Large intestine (tissue), 3 donors: Measurements from ENCODE around the gene RUVBL1. TPM values are rescaled to one million over a fixed set of nuclear protein-coding genes. Genes with fewer than 3 reads are reported as not detected.

Source experiments
- DNase-seq, 2 donors: peaks; one replicate each; pipeline versions ENCODE4 v3.0.0 to v3.0.0-alpha.2; 2013
- H3K27ac ChIP-seq: one replicate; pipeline ENCODE4 v1.5.1; 2013; ENCODE audit warnings: low read length
- H3K27me3 ChIP-seq: 2 replicates; pipeline ENCODE4 v1.6.1; 2013; ENCODE audit warnings: low read length; ENCODE audit not compliant: control insufficient read depth, insufficient read depth
- H3K36me3 ChIP-seq: 2 replicates; pipeline ENCODE4 v1.6.1; 2013; ENCODE audit warnings: low read length; ENCODE audit not compliant: control insufficient read depth, insufficient read depth
- H3K4me1 ChIP-seq: one replicate; pipeline ENCODE4 v1.6.1; 2013; ENCODE audit warnings: low read length; ENCODE audit not compliant: control insufficient read depth, insufficient read depth
- H3K4me3 ChIP-seq: one replicate; pipeline ENCODE4 v1.5.1; 2013; ENCODE audit warnings: low read length
- H3K9me3 ChIP-seq: one replicate; pipeline ENCODE4 v1.6.1; 2013; ENCODE audit warnings: mild to moderate bottlenecking, low read depth, low read length, moderate library complexity; ENCODE audit not compliant: control insufficient read depth
- WGBS: methylation state at CpG from one replicate; pipeline ENCODE4 v1.1.5; 2013; ENCODE audit warnings: low lambda C conversion rate; ENCODE audit not compliant: insufficient coverage; 5-methylcytosine and 5-hydroxymethylcytosine counted together
- polyA plus RNA-seq: library from polyadenylated mRNA; unstranded; fragments of 120-200 nt; gene quantifications from one replicate; pipeline ENCODE4 v1.2.1, GENCODE V29; 2013

RUVBL1 gene
- polyA plus RNA-seq, 1 donor = 35.2 TPM

DNA sequence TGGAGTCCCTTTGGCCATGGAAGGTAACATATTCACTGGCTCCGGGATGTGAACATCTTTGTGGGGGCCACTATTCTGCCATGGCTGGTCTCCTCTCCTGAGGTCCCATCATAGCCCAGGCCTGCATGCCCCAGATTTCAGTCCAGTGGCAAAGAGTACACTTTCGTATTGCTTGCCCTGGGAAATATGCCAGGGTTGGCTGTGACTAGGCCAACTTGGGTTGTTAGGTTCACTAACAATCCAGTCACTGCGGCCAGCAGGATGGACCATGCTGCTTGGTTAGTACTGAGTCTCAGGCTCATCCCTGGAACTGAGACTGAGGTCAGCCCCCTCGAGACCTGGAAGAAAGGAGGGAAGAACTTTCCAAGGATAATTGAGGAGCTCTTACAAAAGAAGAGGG, 19.9 kb upstream of the RUVBL1 start:
- Histone ChIP-seq H3K4me3 (no peak overlapping the region), H3K27ac (no peak overlapping the region), H3K4me1 (no peaks in the 10 kb centered on the region), H3K9me3 (no peaks in the 10 kb centered on the region), H3K36me3 (peaks cover 3% of the 10 kb centered on the region), H3K27me3 (peaks cover 3% of the 10 kb centered on the region)
- no peak for DNase-seq
- WGBS = no CpG with 5 or more reads among the region's 4 CpGs

DNA sequence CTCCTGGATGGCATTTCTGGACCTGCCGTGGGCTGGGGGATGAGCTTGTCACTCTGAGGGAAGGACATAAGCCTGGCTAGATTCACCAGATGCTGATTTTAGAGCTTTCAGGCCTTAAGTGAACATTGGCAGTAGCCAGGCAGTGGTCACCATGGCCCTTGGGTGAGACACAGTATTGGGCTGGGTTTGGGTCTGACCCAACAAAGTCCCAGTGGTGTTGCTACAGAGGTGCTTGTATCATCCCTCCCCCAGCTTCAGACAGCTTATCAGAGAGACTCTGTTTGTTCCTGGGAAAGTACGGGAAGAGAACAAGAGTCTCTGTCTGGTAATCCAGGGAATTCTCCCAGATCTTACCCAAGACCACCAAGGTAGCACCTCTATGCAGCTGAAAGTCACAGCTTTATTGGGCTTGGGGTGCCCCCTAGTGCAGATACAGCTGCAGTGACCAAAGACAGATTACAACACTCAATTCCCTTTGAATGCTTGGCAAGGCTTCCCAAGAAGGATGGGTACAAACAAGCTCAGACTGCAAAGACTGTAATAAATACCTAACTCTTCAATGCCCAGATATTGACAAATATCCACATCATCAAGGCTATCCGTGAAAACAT, 9.8 kb upstream of the RUVBL1 start:
- no peak overlapping the region for H3K27ac ChIP-seq
- no peaks in the 10 kb centered on the region for H3K9me3 ChIP-seq
- no peaks in the 10 kb centered on the region for H3K36me3 ChIP-seq
- no peaks in the 10 kb centered on the region for H3K4me1 ChIP-seq
- no CpG with 5 or more reads among the region's 3 CpGs for WGBS
- no peak overlapping the region for H3K4me3 ChIP-seq
- DNase-seq = peak in 1 of 2 donors; percentile 7
- no peaks in the 10 kb centered on the region for H3K27me3 ChIP-seq

DNA sequence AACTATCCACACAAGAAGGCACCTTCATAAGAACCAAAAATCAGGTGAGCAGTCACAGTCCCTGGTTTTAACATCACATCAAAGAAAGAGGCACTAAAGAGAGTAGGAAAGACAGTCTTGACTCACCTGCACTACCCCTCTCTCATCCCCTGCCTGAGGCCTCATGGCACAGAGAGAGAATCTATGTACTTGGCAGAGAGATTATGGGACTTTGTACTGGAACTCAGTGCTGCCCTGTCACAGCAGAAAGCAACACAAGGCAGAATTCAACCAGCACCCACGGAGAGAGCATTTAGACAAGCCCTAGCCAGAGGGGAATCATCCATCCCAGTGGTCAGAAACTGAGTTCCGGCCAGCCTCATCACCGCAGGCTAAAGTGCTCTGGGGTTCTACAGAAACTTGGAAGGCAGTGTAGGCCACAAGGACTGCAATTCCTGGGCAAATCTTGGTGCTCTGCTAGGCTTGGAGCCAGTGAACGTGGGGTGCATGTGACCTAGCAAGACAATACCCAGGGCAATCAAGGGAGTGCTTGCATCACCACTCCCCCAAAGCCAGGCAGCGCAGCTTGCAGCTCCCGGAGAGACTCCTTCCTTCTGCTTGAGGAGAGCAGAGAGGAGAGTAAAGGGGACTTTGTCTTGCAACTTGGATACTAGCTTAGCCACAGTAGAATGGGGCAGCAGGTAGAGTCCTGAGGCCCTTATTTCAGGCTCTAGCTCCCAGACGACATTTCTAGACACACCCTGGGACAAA, 8.5 kb upstream of the RUVBL1 start:
- no peaks in the 10 kb centered on the region for H3K4me1 ChIP-seq
- no peak overlapping the region for H3K4me3 ChIP-seq
- no CpG with 5 or more reads among the region's 7 CpGs for WGBS
- no peak overlapping the region for H3K27ac ChIP-seq
- H3K9me3 ChIP-seq = no peaks in the 10 kb centered on the region
- peak in 1 of 2 donors; percentile 31 for DNase-seq
- H3K36me3 ChIP-seq = no peaks in the 10 kb centered on the region
- H3K27me3 ChIP-seq = no peaks in the 10 kb centered on the region

DNA sequence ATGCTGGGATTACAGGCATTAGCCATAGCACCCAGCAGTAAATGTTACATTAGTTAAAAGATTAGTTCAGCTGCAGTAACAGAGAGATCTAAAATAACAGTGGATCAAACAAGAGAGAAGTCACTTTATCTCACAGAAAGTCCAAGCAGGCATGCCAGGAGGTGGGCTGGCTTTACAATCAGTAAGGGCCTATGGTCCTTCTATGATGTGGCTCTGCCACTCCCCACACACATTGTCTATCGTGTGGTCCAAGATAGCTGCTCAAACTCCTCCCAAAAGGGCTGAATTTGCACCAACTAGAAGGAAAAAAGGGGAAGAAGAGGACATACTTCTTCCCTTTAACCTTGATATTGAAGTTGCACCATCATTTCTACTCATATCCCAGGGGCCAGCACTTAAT, 4.6 kb upstream of the RUVBL1 start:
- WGBS = no CpG with 5 or more reads among the region's 1 CpG
- H3K27ac ChIP-seq = no peak overlapping the region

DNA sequence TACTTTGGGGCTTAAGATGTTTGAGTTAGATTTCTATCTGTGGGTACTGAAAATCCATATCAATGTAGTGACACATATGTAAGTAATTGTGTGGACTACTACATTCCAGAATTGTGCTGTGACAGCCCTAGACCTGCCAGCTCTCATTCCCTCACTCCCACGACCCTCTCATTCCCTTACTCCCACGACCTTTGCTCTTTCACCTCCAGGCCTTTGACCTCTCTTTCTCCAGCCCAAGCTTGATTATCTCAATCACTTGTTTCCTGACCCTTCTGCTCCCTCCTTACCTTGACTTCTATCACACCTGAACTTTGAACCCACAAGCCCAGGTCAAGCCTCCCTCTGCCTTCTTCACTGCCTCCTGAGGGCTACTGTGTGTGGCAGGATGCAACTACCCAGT, 3.6 kb upstream of the RUVBL1 start:
- 20% methylated on average over 2 of the region's 2 CpGs for WGBS
- no peaks in the 10 kb centered on the region for H3K9me3 ChIP-seq
- H3K4me1 ChIP-seq = peaks cover 3% of the 10 kb centered on the region
- no peaks in the 10 kb centered on the region for H3K27me3 ChIP-seq
- H3K36me3 ChIP-seq = no peaks in the 10 kb centered on the region
- H3K27ac ChIP-seq = no peak overlapping the region
- H3K4me3 ChIP-seq = no peak overlapping the region
- DNase-seq = no peak

More for the DNA sequence above, 4.6 kb upstream of the RUVBL1 start:
- DNase-seq = no peak
- Histone ChIP-seq H3K4me1 (no peaks in the 10 kb centered on the region), H3K27me3 (no peaks in the 10 kb centered on the region), H3K36me3 (no peaks in the 10 kb centered on the region), H3K9me3 (no peaks in the 10 kb centered on the region), H3K4me3 (no peak overlapping the region)

DNA sequence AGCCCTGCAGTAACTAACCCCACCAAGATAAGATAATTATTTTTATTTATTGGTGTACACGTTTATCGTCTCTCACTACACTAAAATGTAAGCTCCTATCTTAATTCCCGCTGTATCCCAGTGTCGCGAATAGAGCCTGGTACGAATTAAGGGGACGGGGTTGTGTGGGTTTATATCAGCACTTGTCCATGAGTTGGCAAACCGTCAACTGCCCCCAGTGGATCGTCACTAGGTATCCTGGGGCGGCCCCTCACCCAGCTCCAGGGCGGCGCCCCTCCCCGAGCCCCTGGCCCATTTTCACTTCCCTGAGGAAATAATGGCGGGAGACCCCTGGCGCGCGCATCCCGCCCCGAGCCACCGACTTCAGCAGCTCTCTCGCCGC, 465 bp downstream of the RUVBL1 start:
- no peaks in the 10 kb centered on the region for H3K27me3 ChIP-seq
- DNase-seq = peak in 1 of 2 donors; percentile 11
- H3K9me3 ChIP-seq = no peaks in the 10 kb centered on the region
- peak overlapping the region; percentile 24 for H3K27ac ChIP-seq
- H3K4me1 ChIP-seq = peaks cover 3% of the 10 kb centered on the region
- peaks cover 4% of the 10 kb centered on the region for H3K36me3 ChIP-seq
- WGBS = no CpG with 5 or more reads among the region's 22 CpGs
- peak overlapping the region; percentile 73 for H3K4me3 ChIP-seq

DNA sequence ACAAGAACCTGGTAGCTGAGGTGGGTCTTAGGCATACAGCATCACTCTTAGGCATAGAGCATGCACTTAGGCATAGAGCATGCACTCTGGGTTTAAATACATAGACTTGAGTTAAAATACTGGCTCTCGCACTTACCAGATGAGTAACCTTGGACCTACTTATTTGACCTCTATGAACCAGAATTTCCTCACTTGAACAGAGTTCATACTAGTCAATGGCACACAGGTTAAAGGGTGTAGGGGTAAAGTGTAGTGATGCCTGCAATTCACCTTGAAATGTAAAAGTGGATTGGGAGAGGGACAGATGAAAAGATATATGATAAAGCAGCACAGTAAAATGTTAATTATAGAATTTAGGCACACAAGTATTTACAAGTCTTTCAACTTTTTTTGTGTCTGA, 1.6 kb downstream of the RUVBL1 start:
- WGBS = no CpG with 5 or more reads among the region's 1 CpG
- H3K4me1 ChIP-seq = peaks cover 3% of the 10 kb centered on the region

DNA sequence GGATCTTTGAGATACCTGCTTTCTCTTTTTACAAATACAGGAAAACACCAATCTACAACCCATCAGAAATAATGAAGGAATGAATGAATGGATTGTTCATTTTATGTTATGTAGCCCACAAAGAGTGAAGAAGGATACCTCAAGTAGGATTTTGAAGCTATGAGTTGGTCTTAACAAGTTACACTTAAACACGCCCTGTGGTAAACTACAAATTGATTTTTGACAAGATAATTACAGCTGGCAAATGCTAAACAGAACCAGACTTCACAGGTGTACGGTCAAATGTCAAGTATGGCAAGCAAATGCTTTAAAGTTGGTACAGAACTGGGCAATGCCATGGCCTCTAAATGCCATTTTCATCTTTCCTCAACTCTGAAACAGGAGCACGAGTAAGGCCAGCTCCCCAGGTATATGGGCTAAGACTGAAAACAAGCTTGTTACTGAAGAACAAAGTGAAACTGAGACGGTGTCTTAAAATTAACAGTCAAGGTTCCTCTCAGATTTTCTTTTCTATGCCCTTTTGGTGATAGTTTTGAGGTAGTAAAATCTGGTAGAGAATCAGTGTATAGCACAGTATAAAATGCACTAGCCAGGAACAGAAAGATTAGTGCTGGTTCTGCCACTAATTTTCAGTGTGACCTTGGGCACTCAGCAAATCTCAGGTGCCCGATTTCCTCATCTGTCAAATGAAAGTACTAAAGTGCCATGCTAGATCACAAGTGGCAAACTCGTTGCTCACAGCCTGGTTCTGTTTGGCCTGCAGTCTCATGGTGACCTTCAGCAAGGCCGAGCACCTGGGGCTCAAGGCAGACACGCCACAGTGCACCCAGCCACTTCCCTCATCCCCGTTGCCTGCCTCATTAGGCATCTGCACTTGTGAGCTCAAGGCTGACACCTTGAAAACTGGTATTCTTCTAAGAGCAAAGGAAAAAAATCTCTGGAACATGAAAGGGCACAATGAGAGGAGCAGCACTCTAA, 9.5 kb downstream of the RUVBL1 start:
- Histone ChIP-seq H3K9me3 (no peaks in the 10 kb centered on the region), H3K27ac (no peak overlapping the region), H3K36me3 (peaks cover 37% of the 10 kb centered on the region), H3K27me3 (no peaks in the 10 kb centered on the region), H3K4me3 (no peak overlapping the region), H3K4me1 (no peaks in the 10 kb centered on the region)
- no CpG with 5 or more reads among the region's 9 CpGs for WGBS
- DNase-seq = no peak

More for the DNA sequence above, 1.6 kb downstream of the RUVBL1 start:
- Histone ChIP-seq H3K4me3 (no peak overlapping the region), H3K27me3 (no peaks in the 10 kb centered on the region), H3K36me3 (peaks cover 8% of the 10 kb centered on the region), H3K27ac (no peak overlapping the region), H3K9me3 (no peaks in the 10 kb centered on the region)
- no peak for DNase-seq

DNA sequence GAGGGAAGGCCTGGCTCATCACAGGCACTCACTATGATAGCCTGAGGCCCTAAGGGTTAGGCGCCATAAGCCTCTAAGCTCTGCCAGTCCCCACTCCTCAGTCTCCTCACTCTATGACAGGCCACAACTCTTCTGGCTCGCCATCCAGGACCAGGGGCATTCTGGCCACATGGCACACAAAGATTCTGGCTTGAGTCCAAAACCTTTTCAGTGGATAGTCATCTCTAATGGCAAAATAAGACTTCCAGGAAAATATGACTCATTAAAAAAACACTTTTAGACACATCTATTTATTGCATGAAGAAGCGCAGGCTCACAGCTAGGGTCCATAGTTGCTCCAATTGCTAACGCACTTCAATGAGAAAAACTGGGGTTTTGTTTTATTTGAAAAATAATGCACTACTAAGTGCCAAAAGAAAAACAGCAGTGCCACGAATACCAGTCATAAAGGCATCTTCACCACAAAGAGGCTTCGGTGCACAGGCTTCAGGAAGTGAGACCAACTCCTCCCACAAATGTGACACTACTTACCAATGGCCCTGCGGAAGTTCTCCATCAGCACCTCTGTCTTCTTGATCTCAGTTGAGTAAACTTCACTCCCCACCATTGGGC, 11.1 kb downstream of the RUVBL1 start:
- WGBS = no CpG with 5 or more reads among the region's 7 CpGs
- no peaks in the 10 kb centered on the region for H3K4me1 ChIP-seq
- H3K27me3 ChIP-seq = no peaks in the 10 kb centered on the region
- peaks cover 36% of the 10 kb centered on the region for H3K36me3 ChIP-seq
- H3K27ac ChIP-seq = no peak overlapping the region
- DNase-seq = no peak
- no peak overlapping the region for H3K4me3 ChIP-seq
- no peaks in the 10 kb centered on the region for H3K9me3 ChIP-seq

DNA sequence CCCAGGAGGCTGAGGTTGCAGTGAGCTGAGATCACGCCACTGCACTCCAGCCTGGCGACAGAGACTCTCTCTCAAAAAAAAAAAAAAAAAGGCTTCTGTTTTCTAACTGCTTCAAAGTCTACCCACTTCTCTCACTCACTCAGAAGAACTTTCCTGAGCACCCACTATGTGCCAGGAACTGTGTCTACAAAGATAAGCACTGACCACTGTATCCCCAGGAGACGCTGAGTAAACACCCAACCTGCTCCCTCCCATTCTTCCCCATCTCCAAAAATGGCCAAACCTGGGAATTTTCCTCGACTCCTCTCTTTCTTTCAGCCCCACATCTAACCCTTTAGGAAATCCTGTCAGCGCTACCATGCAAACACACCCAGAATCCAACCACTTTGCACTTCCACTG, 12.5 kb downstream of the RUVBL1 start:
- Histone ChIP-seq H3K9me3 (no peaks in the 10 kb centered on the region), H3K27ac (no peak overlapping the region), H3K4me3 (no peak overlapping the region), H3K27me3 (no peaks in the 10 kb centered on the region), H3K4me1 (no peaks in the 10 kb centered on the region), H3K36me3 (peaks cover 35% of the 10 kb centered on the region)
- 100% methylated on average over 1 of the region's 5 CpGs for WGBS
- DNase-seq = no peak
